Activated gamma-delta T cell (primary cell): Measurements from ENCODE around the gene BMP6.

ENCODE experiments used
- DNase-seq: peaks from one replicate; lab custom pipeline; 2025; lab: John Stamatoyannopoulos, UW

The BMP6 gene

GRCh38 chr6:7828124-7828523 is 102.2 kb downstream of the BMP6 start:
- DNase-seq, result no peak

GRCh38 chr6:7832904-7833750 is 107.2 kb downstream of the BMP6 start:
- DNase-seq, result no peak

- no peak for DNase-seq
These were observed 107.8 kb downstream of the BMP6 start for GRCh38 chr6:7833751-7834070.

- no peak for DNase-seq
These were observed 110.6 kb downstream of the BMP6 start for GRCh38 chr6:7836371-7837026.

GRCh38 chr6:7841781-7842468 is 116.0 kb downstream of the BMP6 start:
- no peak for DNase-seq

DNA sequence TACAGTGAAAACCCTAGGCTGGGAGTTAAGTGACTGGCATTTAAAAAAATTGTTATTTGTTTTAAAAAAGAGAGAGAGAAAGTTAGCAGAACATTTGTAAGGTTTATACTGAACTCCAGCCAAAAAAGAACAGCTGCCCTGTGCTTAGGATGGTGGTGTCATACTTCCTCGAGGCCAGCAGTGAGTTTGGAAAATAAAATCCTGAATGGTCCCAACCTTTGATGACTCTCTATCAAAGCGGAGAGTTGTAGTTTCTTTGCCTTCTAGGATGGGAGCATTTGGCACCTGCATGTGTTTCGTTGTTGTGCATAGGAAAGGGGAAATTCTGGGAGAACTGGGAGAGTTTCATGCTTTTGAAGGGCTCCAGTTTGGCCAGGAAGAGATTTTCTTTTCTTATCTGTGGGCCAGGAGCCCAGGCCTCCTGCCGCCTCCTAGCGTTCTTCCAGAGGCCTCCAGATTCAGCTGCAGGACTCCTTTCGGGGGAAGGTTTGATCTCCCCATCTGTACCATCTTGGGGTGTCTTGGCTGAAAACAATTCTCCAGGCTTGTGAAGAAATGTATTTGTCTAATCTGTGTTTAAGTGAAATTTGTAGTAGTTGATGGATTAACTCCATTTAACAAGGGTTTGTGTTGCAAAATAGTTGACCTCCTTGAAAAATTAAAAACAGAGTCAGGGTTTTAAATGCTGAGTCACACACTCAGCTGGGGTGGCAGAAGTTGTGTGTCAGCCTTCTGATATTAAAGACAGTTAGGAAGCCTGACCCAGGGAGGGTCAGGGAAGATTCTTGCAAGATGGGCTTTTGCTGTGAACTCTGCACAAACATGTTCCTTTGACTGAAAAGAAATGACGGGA is 121.3 kb downstream of the BMP6 start:
- DNase-seq, result no peak

- no peak for DNase-seq
These were observed 122.3 kb downstream of the BMP6 start for GRCh38 chr6:7848229-7848628.

- no peak for DNase-seq
These were observed 125.9 kb downstream of the BMP6 start for GRCh38 chr6:7851780-7852179.

DNA sequence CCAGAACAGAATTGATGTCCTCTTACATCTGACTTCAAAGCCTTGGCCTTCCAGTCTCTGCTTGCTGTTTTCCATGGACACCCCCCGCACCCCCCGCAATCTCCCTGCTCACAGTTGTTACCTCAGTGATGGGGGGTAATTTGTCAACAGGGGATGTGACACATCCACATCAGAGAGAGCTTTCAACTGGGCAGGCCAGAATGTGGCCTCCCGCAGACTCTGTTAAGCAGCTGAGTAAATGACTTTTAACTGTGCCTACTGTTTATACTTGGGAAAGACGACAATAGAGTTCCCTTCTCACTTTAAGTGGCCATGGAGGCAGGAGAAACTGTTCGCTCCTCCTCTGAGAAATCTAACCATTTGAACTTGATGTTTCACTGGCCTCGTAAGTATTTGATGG is 133.7 kb downstream of the BMP6 start:
- DNase-seq, result no peak

- DNase-seq, result no peak
These were observed 139.9 kb downstream of the BMP6 start for GRCh38 chr6:7865781-7866180.

GRCh38 chr6:7866526-7866925 is 140.6 kb downstream of the BMP6 start:
- no peak for DNase-seq

GRCh38 chr6:7868926-7869325 is 143.0 kb downstream of the BMP6 start:
- DNase-seq, result no peak

- DNase-seq, result no peak
These were observed 152.6 kb downstream of the BMP6 start for GRCh38 chr6:7878401-7878964.

GRCh38 chr6:7879043-7879442 is 153.1 kb downstream of the BMP6 start:
- no peak for DNase-seq

GRCh38 chr6:7879579-7879978 is 153.7 kb downstream of the BMP6 start:
- no peak for DNase-seq

- no peak for DNase-seq
These were observed 154.2 kb downstream of the BMP6 start for GRCh38 chr6:7879980-7880717.

DNA sequence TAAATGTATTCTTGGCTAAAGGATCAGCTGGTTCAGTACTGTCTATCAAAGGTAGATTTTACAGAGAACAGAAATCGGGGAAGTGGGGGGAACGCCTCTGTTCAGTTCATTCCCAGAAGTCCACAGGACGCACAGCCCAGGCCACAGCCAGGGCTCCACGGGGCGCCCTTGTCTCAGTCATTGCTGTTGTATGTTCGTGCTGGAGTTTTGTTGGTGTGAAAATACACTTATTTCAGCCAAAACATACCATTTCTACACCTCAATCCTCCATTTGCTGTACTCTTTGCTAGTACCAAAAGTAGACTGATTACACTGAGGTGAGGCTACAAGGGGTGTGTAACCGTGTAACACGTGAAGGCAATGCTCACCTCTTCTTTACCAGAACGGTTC is 154.8 kb downstream of the BMP6 start:
- no peak for DNase-seq

GRCh38 chr6:7881765-7882500 is 156.0 kb downstream of the BMP6 start:
- DNase-seq, result no peak

GRCh38 chr6:7882505-7883257 is 156.8 kb downstream of the BMP6 start:
- DNase-seq, result no peak

GRCh38 chr6:7883381-7883780 is 157.5 kb downstream of the BMP6 start:
- no peak for DNase-seq
